HG03565 (cell line): ENCODE results near the gene CRYBB1.

Source experiments
- ATAC-seq: cut with Tn5 transposase; IDR thresholded peaks from one replicate; pipeline ENCODE4 v1.9.1; 2021; ENCODE audit warnings: mild to moderate bottlenecking, moderate library complexity; ENCODE audit not compliant: unreplicated experiment

CRYBB1 gene

GRCh38 chr22:26617271-26618199 lies at the start of gene CRYBB1:
CRYBB1 (minus strand) TSS chr22:26618027; CDS start chr22:26616319, 1,708 bp downstream.
- no peak for ATAC-seq

GRCh38 chr22:26667140-26667539 lies 49.3 kb upstream of the CRYBB1 start:
- ATAC-seq, result no peak

GRCh38 chr22:26665813-26666231 lies 48.0 kb upstream of the CRYBB1 start:
- ATAC-seq, result no peak

- no peak for ATAC-seq
These were observed 45.6 kb upstream of the CRYBB1 start for GRCh38 chr22:26663374-26663923.

GRCh38 chr22:26662160-26662559 lies 44.3 kb upstream of the CRYBB1 start:
- ATAC-seq, result no peak

GRCh38 chr22:26660961-26661578 lies 43.2 kb upstream of the CRYBB1 start:
- no peak for ATAC-seq

GRCh38 chr22:26660356-26660755 lies 42.5 kb upstream of the CRYBB1 start:
- no peak for ATAC-seq

- ATAC-seq, result no peak
These were observed 41.0 kb upstream of the CRYBB1 start for GRCh38 chr22:26658671-26659478.

- no peak for ATAC-seq
These were observed 40.3 kb upstream of the CRYBB1 start for GRCh38 chr22:26658161-26658560.

GRCh38 chr22:26656891-26657851 lies 39.3 kb upstream of the CRYBB1 start, which contains the start of gene MIAT:
MIAT (plus strand) TSS chr22:26657588.
- no peak for ATAC-seq

GRCh38 chr22:26651815-26652214 lies 34.0 kb upstream of the CRYBB1 start:
- no peak for ATAC-seq

- ATAC-seq, result no peak
These were observed 33.0 kb upstream of the CRYBB1 start for GRCh38 chr22:26650722-26651421.

- ATAC-seq, result no peak
These were observed 30.9 kb upstream of the CRYBB1 start for GRCh38 chr22:26648528-26649388.

GRCh38 chr22:26648011-26648497 lies 30.2 kb upstream of the CRYBB1 start:
- ATAC-seq, result no peak

GRCh38 chr22:26646158-26646557 lies 28.3 kb upstream of the CRYBB1 start:
- ATAC-seq, result no peak

GRCh38 chr22:26643418-26644100 lies 25.7 kb upstream of the CRYBB1 start:
- ATAC-seq, result no peak
